HepG2 (cell line): Measurements from ENCODE around the gene GDF15. TPM values are rescaled to one million over a fixed set of nuclear protein-coding genes. Genes with fewer than 3 reads are reported as not detected.

Source experiments
- CCAR2 ChIP-seq: fragments of 200-400 bp; formaldehyde crosslinking; optimal IDR thresholded peaks from 2 replicates; pipeline ENCODE3; 2018; ENCODE audit warnings: low read depth, mild to moderate bottlenecking, low read length, moderate library complexity
- ISX ChIP-seq: sonication (generic); formaldehyde crosslinking; conservative IDR thresholded peaks from 2 replicates; pipeline ENCODE4 v1.5.0; 2020; ENCODE audit warnings: missing genetic modification reagents
- JUND ChIP-seq: sonication (generic); formaldehyde crosslinking; IDR thresholded peaks from 2 replicates; pipeline ENCODE4 v1.8.0; 2022; ENCODE audit warnings: mild to moderate bottlenecking, missing genetic modification reagents
- KAT2B ChIP-seq: fragments of 150-350 bp; IDR thresholded peaks from 2 replicates; pipeline ENCODE4 v1.6.1; 2014; ENCODE audit warnings: low read depth, low read length, borderline replicate concordance
- PAX8 ChIP-seq: sonication (generic); formaldehyde crosslinking; IDR thresholded peaks from 2 replicates; pipeline ENCODE4 v1.8.0; 2022; ENCODE audit warnings: mild to moderate bottlenecking, missing genetic modification reagents, borderline replicate concordance
- PCBP1 ChIP-seq: fragments of 200-400 bp; formaldehyde crosslinking; IDR thresholded peaks from 2 replicates; pipeline ENCODE4 v1.6.1; 2017; ENCODE audit warnings: mild to moderate bottlenecking, low read depth, low read length, borderline replicate concordance
- POLR2AphosphoS5 ChIP-seq: IDR thresholded peaks from 2 replicates; pipeline ENCODE4 v1.6.1; 2012; ENCODE audit warnings: low read depth, low read length
- RBM22 ChIP-seq: fragments of 200-400 bp; formaldehyde crosslinking; optimal IDR thresholded peaks from 2 replicates; pipeline ENCODE3; 2017; ENCODE audit warnings: mild to moderate bottlenecking, low read length, moderate library complexity
- RFX3 ChIP-seq: IDR thresholded peaks from 2 replicates; pipeline ENCODE4 v1.6.1; 2016; ENCODE audit warnings: missing biosample characterization, missing genetic modification reagents
- ZNF335 ChIP-seq: sonication (generic); formaldehyde crosslinking; IDR thresholded peaks from 2 replicates; pipeline ENCODE4 v1.4.0; 2020; ENCODE audit warnings: missing genetic modification reagents
- ZNF543 ChIP-seq: sonication (generic); formaldehyde crosslinking; IDR thresholded peaks from 2 replicates; pipeline ENCODE4 v1.4.0; 2020; ENCODE audit warnings: mild to moderate bottlenecking, missing genetic modification reagents
- ZNF552 ChIP-seq: sonication (generic); formaldehyde crosslinking; IDR thresholded peaks from 2 replicates; pipeline ENCODE4 v1.9.0; 2022; ENCODE audit warnings: missing genetic modification reagents, mild to moderate bottlenecking, borderline replicate concordance
- ZNF878 ChIP-seq: sonication (generic); formaldehyde crosslinking; IDR thresholded peaks from 2 replicates; pipeline ENCODE4 v1.8.1; 2023; ENCODE audit warnings: mild to moderate bottlenecking, missing genetic modification reagents, moderate library complexity
- ZSCAN30 ChIP-seq: sonication (generic); formaldehyde crosslinking; IDR thresholded peaks from 2 replicates; pipeline ENCODE4 v1.5.0; 2020; ENCODE audit warnings: mild to moderate bottlenecking, missing genetic modification reagents
- polyA plus RNA-seq, 8 experiments: library from polyadenylated mRNA; depleted of rRNA in 3 of 8; stranded (reverse) in 7 of 8; unstranded in 1 of 8; fragments of >200 nt; fragmentation: Illumina TruSeq in 4 of 8; extraction: Trizol in 4 of 8; gene quantifications; 2 replicates each; pipeline versions ENCODE4 v1.2.1 to v1.2.3, GENCODE V29; 2011 to 2016; ENCODE audit warnings: low read depth in 4 of 8, missing spikeins in 1 of 8, mixed read lengths in 1 of 8; ENCODE audit not compliant: insufficient read depth in 1 of 8
- total RNA-seq, 5 experiments: library from RNA; depleted of rRNA; stranded (reverse); fragments of >200 nt; fragmentation: Illumina TruSeq; extraction: Trizol; gene quantifications; 2 replicates each; pipeline ENCODE4 v1.2.3, GENCODE V29; 2016; ENCODE audit warnings: low read depth in 1 of 5
- TF ChIP-seq, protein P1 (sequence below): sonication (generic); formaldehyde crosslinking; IDR thresholded peaks from 2 replicates; pipeline ENCODE4 v1.4.0; 2020; ENCODE audit warnings: low read depth, mild to moderate bottlenecking, missing genetic modification reagents
- TF ChIP-seq, protein P2 (sequence below): sonication (generic); formaldehyde crosslinking; IDR thresholded peaks from 2 replicates; pipeline ENCODE4 v1.5.0; 2020; ENCODE audit warnings: mild to moderate bottlenecking, missing genetic modification reagents
- TF ChIP-seq, protein P3 (sequence below): sonication (generic); formaldehyde crosslinking; IDR thresholded peaks from 2 replicates; pipeline ENCODE4 v1.5.0; 2020; ENCODE audit warnings: missing genetic modification reagents
- TF ChIP-seq, protein P4 (sequence below): sonication (generic); formaldehyde crosslinking; IDR thresholded peaks from 2 replicates; pipeline ENCODE4 v1.9.0; 2021; ENCODE audit warnings: missing genetic modification reagents, borderline replicate concordance

Gene GDF15
- total and polyA plus RNA-seq, 2 of the 13 experiments (the other 11 are each of a cell fraction or from before 2014, with no cell fraction given) = 146 to 422 TPM

DNA sequence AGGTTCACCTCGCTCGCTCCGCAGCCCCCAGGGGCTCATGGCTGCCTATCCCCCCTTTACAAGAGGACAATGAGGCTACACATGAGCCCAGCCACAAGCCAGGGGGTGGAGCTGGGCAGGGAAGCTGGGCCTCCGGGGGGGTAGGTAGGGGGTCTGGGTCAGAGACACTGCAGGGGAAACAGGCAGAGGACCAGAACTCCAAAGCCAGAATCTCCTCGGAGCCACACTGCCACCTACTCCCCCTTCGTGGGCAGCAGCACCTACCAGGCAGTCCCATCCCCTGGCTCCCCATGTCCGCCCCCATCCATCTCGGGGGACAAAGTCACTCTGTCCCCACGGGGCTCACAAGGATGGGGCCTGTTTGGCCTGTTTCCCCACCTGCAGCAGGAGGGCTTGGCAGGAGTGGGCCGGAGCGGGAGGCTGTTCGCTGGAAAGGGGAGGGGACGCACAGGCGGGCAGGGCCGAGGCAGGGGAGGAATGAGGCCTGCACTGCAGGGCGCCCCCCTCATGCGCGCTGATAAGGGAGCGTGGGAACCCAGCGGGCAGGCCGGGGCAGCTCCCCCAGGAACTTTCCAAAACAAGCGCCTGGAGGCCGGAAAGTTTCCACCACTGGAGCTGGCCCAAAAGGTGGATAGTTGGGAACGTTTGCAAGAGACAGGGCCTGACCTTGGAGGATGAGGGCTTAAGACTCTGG lies 52.5 kb downstream of the GDF15 start (continued):
- TF ChIP-seq KAT2B (no peak), RBM22 (peak; percentile 37), ZNF878 (CRISPR knock-in tag) (no peak), ISX (no peak), ZNF552 (CRISPR knock-in tag) (no peak), RFX3 (CRISPR knock-in tag) (no peak), ZNF335 (no peak), POLR2AphosphoS5 (no peak; the same call in 1 of the 2 replicates), ZNF543 (CRISPR knock-in tag) (no peak; the same call in 1 of the 2 replicates), ZSCAN30 (no peak), PCBP1 (no peak), JUND (CRISPR knock-in tag) (no peak), CCAR2 (no peak), PAX8 (CRISPR knock-in tag) (no peak)
- TF ChIP-seq, protein P1, sequence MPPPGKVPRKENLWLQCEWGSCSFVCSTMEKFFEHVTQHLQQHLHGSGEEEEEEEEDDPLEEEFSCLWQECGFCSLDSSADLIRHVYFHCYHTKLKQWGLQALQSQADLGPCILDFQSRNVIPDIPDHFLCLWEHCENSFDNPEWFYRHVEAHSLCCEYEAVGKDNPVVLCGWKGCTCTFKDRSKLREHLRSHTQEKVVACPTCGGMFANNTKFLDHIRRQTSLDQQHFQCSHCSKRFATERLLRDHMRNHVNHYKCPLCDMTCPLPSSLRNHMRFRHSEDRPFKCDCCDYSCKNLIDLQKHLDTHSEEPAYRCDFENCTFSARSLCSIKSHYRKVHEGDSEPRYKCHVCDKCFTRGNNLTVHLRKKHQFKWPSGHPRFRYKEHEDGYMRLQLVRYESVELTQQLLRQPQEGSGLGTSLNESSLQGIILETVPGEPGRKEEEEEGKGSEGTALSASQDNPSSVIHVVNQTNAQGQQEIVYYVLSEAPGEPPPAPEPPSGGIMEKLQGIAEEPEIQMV (CRISPR knock-in tag) = no peak; the same call in 1 of the 2 replicates
- TF ChIP-seq, protein P2, sequence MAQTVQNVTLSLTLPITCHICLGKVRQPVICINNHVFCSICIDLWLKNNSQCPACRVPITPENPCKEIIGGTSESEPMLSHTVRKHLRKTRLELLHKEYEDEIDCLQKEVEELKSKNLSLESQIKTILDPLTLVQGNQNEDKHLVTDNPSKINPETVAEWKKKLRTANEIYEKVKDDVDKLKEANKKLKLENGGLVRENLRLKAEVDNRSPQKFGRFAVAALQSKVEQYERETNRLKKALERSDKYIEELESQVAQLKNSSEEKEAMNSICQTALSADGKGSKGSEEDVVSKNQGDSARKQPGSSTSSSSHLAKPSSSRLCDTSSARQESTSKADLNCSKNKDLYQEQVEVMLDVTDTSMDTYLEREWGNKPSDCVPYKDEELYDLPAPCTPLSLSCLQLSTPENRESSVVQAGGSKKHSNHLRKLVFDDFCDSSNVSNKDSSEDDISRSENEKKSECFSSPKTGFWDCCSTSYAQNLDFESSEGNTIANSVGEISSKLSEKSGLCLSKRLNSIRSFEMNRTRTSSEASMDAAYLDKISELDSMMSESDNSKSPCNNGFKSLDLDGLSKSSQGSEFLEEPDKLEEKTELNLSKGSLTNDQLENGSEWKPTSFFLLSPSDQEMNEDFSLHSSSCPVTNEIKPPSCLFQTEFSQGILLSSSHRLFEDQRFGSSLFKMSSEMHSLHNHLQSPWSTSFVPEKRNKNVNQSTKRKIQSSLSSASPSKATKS = no peak
- TF ChIP-seq, protein P3, sequence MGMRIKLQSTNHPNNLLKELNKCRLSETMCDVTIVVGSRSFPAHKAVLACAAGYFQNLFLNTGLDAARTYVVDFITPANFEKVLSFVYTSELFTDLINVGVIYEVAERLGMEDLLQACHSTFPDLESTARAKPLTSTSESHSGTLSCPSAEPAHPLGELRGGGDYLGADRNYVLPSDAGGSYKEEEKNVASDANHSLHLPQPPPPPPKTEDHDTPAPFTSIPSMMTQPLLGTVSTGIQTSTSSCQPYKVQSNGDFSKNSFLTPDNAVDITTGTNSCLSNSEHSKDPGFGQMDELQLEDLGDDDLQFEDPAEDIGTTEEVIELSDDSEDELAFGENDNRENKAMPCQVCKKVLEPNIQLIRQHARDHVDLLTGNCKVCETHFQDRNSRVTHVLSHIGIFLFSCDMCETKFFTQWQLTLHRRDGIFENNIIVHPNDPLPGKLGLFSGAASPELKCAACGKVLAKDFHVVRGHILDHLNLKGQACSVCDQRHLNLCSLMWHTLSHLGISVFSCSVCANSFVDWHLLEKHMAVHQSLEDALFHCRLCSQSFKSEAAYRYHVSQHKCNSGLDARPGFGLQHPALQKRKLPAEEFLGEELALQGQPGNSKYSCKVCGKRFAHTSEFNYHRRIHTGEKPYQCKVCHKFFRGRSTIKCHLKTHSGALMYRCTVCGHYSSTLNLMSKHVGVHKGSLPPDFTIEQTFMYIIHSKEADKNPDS (CRISPR knock-in tag) = no peak
- TF ChIP-seq, protein P4, sequence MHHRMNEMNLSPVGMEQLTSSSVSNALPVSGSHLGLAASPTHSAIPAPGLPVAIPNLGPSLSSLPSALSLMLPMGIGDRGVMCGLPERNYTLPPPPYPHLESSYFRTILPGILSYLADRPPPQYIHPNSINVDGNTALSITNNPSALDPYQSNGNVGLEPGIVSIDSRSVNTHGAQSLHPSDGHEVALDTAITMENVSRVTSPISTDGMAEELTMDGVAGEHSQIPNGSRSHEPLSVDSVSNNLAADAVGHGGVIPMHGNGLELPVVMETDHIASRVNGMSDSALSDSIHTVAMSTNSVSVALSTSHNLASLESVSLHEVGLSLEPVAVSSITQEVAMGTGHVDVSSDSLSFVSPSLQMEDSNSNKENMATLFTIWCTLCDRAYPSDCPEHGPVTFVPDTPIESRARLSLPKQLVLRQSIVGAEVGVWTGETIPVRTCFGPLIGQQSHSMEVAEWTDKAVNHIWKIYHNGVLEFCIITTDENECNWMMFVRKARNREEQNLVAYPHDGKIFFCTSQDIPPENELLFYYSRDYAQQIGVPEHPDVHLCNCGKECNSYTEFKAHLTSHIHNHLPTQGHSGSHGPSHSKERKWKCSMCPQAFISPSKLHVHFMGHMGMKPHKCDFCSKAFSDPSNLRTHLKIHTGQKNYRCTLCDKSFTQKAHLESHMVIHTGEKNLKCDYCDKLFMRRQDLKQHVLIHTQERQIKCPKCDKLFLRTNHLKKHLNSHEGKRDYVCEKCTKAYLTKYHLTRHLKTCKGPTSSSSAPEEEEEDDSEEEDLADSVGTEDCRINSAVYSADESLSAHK (CRISPR knock-in tag) = no peak
